HG03342 (cell line): ENCODE data around the gene SETX.

Source experiments
- ATAC-seq: cut with Tn5 transposase; IDR thresholded peaks from one replicate; pipeline ENCODE4 v1.9.1; 2021; ENCODE audit warnings: mild to moderate bottlenecking, moderate library complexity; ENCODE audit not compliant: unreplicated experiment

Gene SETX

DNA sequence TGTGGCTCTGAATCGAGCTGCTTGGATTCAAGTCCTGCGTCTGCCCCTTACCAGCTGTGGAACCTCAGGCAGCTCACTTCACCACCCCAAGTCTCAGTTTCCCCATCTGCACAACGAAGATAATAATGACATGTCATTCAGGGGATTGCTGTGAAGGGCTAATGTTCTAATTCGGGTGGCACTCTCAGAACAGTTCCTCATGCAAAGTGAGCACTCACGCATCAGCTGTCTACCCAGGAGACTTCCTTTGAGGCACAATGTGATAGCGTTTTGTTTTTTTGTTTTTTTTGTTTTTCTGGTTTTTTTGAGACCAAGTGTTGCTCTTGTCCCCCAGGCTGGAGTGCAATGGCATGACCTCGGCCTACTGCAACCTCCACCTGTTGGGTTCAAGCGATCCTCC lies 136.6 kb downstream of the SETX start:
- no peak for ATAC-seq

DNA sequence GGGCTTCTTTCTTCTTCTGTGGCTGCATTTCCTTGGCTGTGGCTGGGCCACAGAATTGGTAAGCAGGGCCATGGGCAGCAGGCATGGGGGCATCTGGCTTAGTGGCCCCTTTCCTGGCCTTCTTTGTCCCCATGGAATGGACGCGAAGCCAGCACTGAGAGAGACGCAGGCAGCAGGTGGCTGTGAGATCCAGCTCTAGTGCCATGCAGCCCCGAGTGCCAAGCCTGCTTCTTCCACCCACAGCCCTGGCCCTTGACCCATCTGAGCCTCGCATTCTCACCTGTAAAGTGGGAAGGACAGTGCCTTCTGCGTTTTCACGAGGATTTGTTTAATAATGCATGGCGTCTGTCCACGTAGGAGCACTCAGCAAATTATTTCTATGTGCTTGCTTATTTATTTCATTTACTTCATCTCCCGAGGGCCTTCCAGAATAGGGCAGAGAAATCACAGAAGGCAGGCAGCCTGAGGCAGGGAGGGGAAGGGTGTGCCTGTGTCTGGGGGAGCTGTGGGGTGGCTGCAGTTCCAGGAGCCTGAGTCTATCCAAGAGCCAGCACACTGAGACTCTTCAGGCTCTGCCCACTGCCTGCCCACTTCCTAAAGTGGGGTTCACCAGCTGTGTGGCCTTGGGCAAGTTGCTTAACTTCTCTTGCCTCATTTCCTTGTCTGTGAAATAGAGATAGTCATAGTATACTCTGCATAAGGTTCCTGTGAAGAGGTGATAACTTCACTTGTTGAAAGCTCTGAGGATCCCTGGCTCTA lies 137.7 kb downstream of the SETX start:
- ATAC-seq, result no peak

DNA sequence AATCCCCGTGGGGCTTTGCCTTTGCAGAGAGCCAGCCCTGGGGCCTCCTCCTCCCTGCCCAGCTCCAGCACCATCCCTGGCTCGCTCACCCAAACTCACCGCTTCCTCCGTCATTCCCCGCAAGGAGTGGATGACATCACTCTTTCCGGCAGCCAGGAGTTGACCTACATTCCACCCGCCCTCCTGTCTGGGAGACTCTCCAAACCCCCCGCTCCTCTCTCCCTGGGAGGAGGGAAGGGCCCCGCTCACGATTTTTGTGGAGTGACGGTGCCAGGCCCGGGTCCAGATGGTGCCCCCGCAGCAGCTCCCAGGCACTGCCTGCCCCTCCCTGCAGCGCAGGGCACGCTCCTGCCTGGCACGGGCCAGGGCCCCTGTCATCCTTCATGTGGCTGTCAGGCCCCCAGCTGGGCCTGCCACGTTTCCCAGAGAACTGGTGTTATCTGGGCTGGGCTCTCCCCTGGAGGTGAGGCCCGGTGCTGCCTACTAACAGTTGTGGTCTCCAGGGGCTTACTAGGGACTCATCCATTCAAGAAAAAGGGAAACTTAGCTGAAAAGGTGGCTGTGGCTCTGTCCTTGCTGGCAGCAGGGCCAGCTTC lies 140.7 kb downstream of the SETX start:
- ATAC-seq, result no peak

DNA sequence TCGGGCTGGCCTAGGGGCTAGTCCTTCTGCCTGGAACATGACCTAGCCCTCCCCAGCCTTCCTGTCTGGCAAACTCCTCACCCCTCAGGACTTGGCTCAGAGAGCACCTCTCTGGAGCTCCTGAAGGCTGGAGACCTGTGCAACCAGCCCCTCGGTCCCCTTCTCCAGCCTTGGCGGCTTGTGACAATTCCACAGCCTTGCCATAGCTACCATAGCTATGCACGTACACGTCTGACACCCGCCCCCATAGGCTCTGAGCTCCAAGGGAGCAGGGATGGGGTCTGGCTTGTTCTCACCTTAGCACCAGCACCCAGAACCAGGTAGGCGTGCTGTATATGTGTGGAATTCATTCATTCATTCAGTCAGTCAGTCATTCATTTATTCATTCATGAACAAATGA lies 143.2 kb downstream of the SETX start:
- no peak for ATAC-seq
